ENCODE results near the gene BBS12.

DNA sequence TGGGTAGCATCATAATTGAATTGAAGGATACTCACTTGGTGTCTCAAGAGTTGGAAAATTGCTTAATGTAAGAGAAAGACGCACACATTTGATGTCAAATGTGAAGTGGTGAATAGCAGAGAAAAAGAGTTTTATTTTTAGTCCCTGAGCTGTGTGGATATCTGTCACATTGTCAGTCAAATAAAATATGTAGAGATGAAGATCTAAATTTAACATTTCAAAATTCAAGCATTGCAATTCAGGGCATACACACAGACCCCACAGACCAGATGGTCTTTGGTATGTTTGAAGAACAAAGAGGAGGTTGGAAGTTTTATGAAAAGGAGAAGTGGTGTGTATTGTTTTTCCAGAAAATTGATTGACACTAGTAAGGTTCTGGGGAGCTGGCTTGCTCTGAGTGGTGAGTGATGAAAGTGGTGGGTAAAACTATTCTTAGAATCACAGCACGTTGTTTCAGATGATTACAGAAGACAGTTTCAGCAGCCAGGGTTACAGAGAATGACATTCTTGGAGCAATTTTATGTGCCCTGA, 44.9 kb upstream of the BBS12 start:
- no peak for TF ChIP-seq CTCF (IDR thresholded peaks at IDR 0.05)
- TF ChIP-seq POLR2A (IDR thresholded peaks at IDR 0.05) = no peak
